Heart right ventricle (tissue), 16 donors: ENCODE results near the gene CTSD. TPM values are rescaled to one million over a fixed set of nuclear protein-coding genes. Genes with fewer than 3 reads are reported as not detected.
A peak's percentile ranks its signal among the peaks of the same experiment; 100 is the strongest.

ENCODE experiments used
- ATAC-seq, 8 donors: fragments of 200-7000 bp; cut with Tn5 transposase; one replicate each; pipeline ENCODE4 v1.9.1; 2020; ENCODE audit warnings: mild to moderate bottlenecking in 8 of 8, moderate library complexity in 8 of 8, moderate number of reproducible peaks in 1 of 8
- DNase-seq, 2 donors: peaks; one replicate each; pipeline ENCODE4 v3.0.0-alpha.2; 2020
- H3K27ac ChIP-seq, 10 donors: fragments of 200-600 bp; sonication (generic) in 2 of 10; one replicate each; pipeline versions ENCODE4 v1.5.0 to v1.8.0; 2020 to 2022; ENCODE audit warnings: mild to moderate bottlenecking in 3 of 10
- H3K27me3 ChIP-seq, 7 donors: fragments of 200-600 bp; one replicate each; pipeline ENCODE4 v1.8.0; 2021 to 2022; ENCODE audit warnings: mild to moderate bottlenecking in 2 of 7
- H3K36me3 ChIP-seq, 9 donors: fragments of 200-600 bp; sonication (generic) in 1 of 9; one replicate each; pipeline versions ENCODE4 v1.5.0 to v1.8.0; 2020 to 2022; ENCODE audit warnings: mild to moderate bottlenecking in 2 of 9
- H3K4me1 ChIP-seq, 9 donors: fragments of 200-600 bp; sonication (generic) in 1 of 9; one replicate each; pipeline versions ENCODE4 v1.5.0 to v1.8.0; 2020 to 2022; ENCODE audit warnings: mild to moderate bottlenecking in 4 of 9
- H3K4me3 ChIP-seq, 10 donors: fragments of 200-600 bp; sonication (generic) in 2 of 10; one replicate each; pipeline versions ENCODE4 v1.5.0 to v1.8.0; 2020 to 2022; ENCODE audit warnings: mild to moderate bottlenecking in 7 of 10, moderate library complexity in 2 of 10
- H3K9me3 ChIP-seq, 11 donors: fragments of 200-600 bp in 10 of 11; sonication (generic) in 2 of 11; one replicate each; pipeline versions ENCODE4 v1.5.0 to v1.8.0; 2013 to 2022; ENCODE audit warnings: mild to moderate bottlenecking in 2 of 11, control low read depth in 1 of 11, moderate library complexity in 1 of 11
- WGBS, 2 donors: extraction: QIAGEN DNeasy Blood & Tissue Kit; methylation state at CpG; one replicate each; pipeline ENCODE4 v1.1.7; 2013; ENCODE audit warnings: inconsistent platforms in 1 of 2; 5-methylcytosine and 5-hydroxymethylcytosine counted together
- intact Hi-C, 10 donors: fragments of 100-400 bp; cut with DNase I; formaldehyde crosslinking; loops; one replicate each; pipeline versions ENCODE4 v1.11.1 to v1.14.2; 2022
- polyA plus RNA-seq, 2 donors: library from polyadenylated mRNA; stranded (reverse); fragments of 200-250 nt; gene quantifications; one replicate each; pipeline ENCODE4 v1.2.3, GENCODE V29; 2013
- total RNA-seq, 10 donors: library from RNA; stranded (reverse); fragmentation: NEBNext Ultra II Directional in 3 of 10; extraction: Animal tissue kit (Norgen Biotek cat#: 25700) in 3 of 10; gene quantifications; one replicate each; pipeline versions ENCODE4 v1.2.1 to v1.2.4, GENCODE V29; 2021 to 2023
- TF ChIP-seq, protein P1 (sequence below), 9 donors: fragments of 200-600 bp; sonication (generic) in 2 of 9; IDR thresholded peaks; one replicate each; pipeline versions ENCODE4 v1.5.0 to v1.8.0; 2021 to 2022; ENCODE audit warnings: antibody characterized with exemption in 9 of 9, mild to moderate bottlenecking in 5 of 9, moderate library complexity in 1 of 9
- donor health status: Arrhythmogenic right ventricular cardiomyopathy.
- donor health status: ischemic (EF 13 %, LVEDD 7.1; RV severe dilation, severe dysfunction).
- donor health status: healthy with polysubstance abuse.
- donor health status: DM: no; HTN: yes; CAD: no.
- donor health status: DM: no; HTN: no; CAD: no.
- donor health status: ischemic (EF 25% LVEDD 6.9; RV normal size, moderate dysfunction).
- donor health status: ischemic (EF 25% LVEDD 5.7; RV mildly dilated, moderate dysfunction).
- donor health status: healthy.
- donor health status: DM: yes; HTN: yes; CAD: no.
- donor health status: Ischemic cardiomyopathy.
- donor health status: ischemic (EF 35%, LVEDD 5.7; RV mildly dilated, moderate dysfunction).
- donor health status: nonischemic (EF 11% LVEDD 7.7; RV severe dilation, severe dysfunction).
- donor health status: DM: yes; HTN: yes; CAD: no.
- donor health status: PGD.
- donor health status: ischemic (EF 29% LVEDD 5.4; RV normal size, mild dysfunction).
- donor health status: nonischemic (EF 23%, LVEDD 6.1; RV moderate dilation, normal function).

Gene CTSD
- total and polyA plus RNA-seq, 12 donors = 431 to 1,070 (median 786) TPM

DNA sequence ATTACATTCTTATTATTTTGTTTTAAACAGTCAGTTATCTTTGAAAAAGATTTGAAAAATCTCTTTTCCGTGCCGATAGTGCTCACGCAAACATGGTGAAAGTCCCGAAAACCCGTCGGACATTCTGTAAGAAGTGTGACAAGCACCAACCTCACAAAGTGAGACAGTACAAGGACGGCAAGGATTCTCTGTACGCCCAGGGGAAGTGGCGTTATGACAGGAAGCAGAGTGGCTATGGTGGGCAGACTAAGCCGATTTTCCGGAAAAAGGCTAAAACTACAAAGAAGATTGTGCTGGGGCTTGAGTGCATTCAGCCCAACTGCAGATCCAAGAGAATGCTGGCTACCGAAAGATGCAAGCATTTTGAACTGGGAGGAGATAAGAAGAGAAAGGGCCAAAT, 28.7 kb upstream of the CTSD start:
- Histone ChIP-seq H3K4me3 (no peak overlapping the region), H3K4me1 (peaks cover 0 to 8% (median 0%) of the 10 kb centered on the region in 9 donors), H3K27me3 (peaks cover 0 to 39% (median 18%) of the 10 kb centered on the region in 7 donors), H3K27ac (no peak overlapping the region), H3K36me3 (no peaks in the 10 kb centered on the region), H3K9me3 (peaks cover 0 to 8% (median 0%) of the 10 kb centered on the region in 11 donors)
- WGBS, 2 donors = 75 to 76% methylated on average over 12 of the region's 12 CpGs
- intact Hi-C loops = no loop called here
- no peak for ATAC-seq
- TF ChIP-seq, protein P1, sequence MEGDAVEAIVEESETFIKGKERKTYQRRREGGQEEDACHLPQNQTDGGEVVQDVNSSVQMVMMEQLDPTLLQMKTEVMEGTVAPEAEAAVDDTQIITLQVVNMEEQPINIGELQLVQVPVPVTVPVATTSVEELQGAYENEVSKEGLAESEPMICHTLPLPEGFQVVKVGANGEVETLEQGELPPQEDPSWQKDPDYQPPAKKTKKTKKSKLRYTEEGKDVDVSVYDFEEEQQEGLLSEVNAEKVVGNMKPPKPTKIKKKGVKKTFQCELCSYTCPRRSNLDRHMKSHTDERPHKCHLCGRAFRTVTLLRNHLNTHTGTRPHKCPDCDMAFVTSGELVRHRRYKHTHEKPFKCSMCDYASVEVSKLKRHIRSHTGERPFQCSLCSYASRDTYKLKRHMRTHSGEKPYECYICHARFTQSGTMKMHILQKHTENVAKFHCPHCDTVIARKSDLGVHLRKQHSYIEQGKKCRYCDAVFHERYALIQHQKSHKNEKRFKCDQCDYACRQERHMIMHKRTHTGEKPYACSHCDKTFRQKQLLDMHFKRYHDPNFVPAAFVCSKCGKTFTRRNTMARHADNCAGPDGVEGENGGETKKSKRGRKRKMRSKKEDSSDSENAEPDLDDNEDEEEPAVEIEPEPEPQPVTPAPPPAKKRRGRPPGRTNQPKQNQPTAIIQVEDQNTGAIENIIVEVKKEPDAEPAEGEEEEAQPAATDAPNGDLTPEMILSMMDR (IDR thresholded peaks at IDR 0.05) = no peak
- no peak for DNase-seq

DNA sequence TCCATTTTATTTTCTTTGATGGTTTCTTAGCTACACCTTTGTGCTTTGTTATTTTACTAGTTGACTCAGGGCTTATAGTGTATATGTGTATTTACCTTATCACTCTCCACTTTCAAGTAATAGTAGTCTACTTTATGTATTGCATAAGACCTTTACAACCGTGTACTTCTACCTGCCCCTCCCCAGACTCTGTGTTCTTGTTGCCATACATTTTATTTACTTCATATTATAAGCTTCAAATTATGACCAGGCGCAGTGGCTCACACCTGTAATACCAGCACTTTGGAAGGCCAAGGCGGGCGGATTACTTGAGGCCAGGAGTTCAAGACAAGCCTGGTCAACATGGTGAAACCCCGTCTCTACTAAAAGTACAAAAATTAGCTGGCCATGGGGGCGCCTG, 28.2 kb upstream of the CTSD start:
- Histone ChIP-seq H3K36me3 (no peaks in the 10 kb centered on the region), H3K27me3 (peaks cover 0 to 34% (median 12%) of the 10 kb centered on the region in 7 donors), H3K4me3 (no peak overlapping the region), H3K27ac (no peak overlapping the region), H3K4me1 (peaks cover 0 to 8% (median 0%) of the 10 kb centered on the region in 9 donors), H3K9me3 (peaks cover 0 to 8% (median 0%) of the 10 kb centered on the region in 11 donors)
- intact Hi-C loops = no loop called here
- DNase-seq = no peak
- TF ChIP-seq, protein P1 (IDR thresholded peaks at IDR 0.05) = no peak
- WGBS, 2 donors = 87 to 91% methylated on average over 6 of the region's 6 CpGs
- ATAC-seq = no peak

DNA sequence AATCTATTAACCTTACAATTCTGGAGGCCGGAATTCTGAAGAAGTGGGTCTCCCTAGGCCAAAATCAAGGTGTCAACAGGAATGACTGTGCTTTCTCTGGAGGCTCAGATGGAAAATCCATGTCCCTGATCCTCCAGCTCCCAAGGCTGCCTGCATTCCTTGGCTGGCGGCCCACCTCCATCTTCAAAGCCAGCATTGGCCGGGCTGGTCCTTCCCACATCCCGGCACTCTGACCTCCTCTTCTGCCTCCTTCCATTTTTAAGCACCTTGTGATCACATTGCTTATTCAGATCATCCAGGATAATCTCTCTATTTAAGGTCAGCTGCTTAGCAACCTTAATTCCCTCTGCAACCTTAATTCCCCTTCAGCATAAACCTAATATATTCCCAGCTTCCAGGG, 22.7 kb upstream of the CTSD start:
- Histone ChIP-seq H3K4me3 (no peak overlapping the region), H3K9me3 (peaks cover 0 to 8% (median 0%) of the 10 kb centered on the region in 11 donors), H3K36me3 (no peaks in the 10 kb centered on the region), H3K27ac (no peak overlapping the region), H3K4me1 (peaks cover 0 to 33% (median 0%) of the 10 kb centered on the region in 9 donors), H3K27me3 (peaks cover 0 to 9% (median 0%) of the 10 kb centered on the region in 7 donors)
- intact Hi-C loops = no loop called here
- DNase-seq (no peak), ATAC-seq (no peak)
- TF ChIP-seq, protein P1 (IDR thresholded peaks at IDR 0.05) = no peak
- WGBS, 2 donors = 83 to 93% methylated on average over 4 of the region's 4 CpGs

DNA sequence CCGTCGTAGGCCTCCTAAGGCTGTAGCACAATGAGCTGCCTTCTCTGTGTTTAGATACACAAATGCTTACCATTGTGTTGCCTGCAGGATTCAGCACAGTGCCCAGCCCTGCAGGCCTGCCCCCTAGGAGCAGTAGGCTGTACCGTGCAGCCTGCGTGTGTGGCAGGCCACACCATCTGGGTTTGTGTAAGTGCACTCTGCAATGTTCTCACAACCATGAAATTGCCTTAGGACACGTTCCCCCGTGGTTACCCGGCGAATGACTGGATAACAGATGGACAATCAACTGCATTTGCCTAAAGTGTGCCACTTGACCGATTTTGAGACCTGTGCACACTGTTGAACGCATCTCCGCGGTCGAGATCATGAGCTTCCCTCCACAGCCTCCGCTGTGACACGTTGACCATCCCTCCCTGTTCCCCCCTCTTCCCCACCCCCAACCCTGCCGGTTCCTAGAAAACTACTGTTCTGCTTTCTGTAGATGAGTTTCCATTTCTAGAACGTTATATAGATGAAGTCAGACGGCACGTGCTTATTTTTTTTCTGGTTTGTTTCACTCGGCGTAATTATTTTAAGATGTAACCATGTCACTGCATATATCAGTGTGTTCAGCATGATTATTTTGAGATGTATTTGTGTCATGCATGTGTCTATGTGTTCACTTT, 22.2 kb upstream of the CTSD start:
- Histone ChIP-seq H3K4me1 (peaks cover 0 to 39% (median 0%) of the 10 kb centered on the region in 9 donors), H3K4me3 (no peak overlapping the region), H3K27me3 (peaks cover 0 to 5% (median 0%) of the 10 kb centered on the region in 7 donors), H3K27ac (peak overlapping the region in 1 of 10 donors; percentile 31), H3K9me3 (peaks cover 0 to 8% (median 0%) of the 10 kb centered on the region in 11 donors), H3K36me3 (no peaks in the 10 kb centered on the region)
- peak in 4 of 8 donors; percentile 19 to 53 (median 37) for ATAC-seq
- WGBS, 2 donors = 81 to 82% methylated on average over 21 of the region's 21 CpGs
- DNase-seq = no peak
- TF ChIP-seq, protein P1 (IDR thresholded peaks at IDR 0.05) = no peak
- intact Hi-C loops = no loop called here
